IPS-11a (cell line): ENCODE measurements around the gene ARHGEF10L.
"Not testable (repeated sequence)": the region's sequence is repeated elsewhere in the genome, so short reads cannot be mapped to it uniquely, and the experiment has no call there.

Experiments used
- H3K4me3 ChIP-seq: one replicate; pipeline ENCODE4 v1.5.1; 2013; ENCODE audit warnings: low read depth, low read length, control low read depth

ARHGEF10L gene

GRCh38 chr1:17539477-17540254, at the start of gene ARHGEF10L:
Gene ARHGEF10L, plus strand, starts transcription at chr1:17539698. Its CDS starts 40,898 bp downstream, at chr1:17580596.
- H3K4me3 ChIP-seq = peak within 1 kb of the TSS; percentile 77

DNA sequence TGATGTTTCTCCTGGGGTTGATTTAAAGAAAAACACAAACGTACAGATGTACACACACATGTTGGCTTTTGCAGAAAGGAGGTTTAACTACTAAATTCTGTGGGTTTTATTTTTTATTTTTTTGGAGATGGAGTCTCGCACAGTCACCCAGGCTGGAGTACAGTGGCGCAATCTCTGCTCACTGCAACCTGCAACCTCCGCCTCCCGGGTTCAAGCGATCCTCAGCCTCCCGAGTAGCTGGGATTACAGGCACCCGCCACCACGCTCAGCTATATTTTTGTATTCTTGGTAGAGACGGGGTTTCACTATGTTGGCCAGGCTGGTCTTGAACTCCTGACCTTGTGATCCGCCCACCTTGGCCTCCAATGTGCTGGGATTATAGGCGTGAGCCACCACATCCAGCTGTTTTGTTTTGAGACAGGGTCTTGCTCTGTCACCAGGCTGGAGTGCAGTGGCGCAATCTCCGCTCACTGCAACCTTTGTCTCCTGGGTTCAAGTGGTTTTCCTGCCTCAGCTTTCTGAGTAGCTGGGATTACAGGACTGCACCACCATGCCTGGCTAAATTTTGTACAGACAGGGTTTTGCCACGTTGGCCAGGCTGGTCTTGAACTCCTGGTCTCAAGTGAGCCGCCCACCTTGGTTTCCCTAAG, 49.6 kb upstream of the ARHGEF10L start:
- not testable (repeated sequence) for H3K4me3 ChIP-seq

DNA sequence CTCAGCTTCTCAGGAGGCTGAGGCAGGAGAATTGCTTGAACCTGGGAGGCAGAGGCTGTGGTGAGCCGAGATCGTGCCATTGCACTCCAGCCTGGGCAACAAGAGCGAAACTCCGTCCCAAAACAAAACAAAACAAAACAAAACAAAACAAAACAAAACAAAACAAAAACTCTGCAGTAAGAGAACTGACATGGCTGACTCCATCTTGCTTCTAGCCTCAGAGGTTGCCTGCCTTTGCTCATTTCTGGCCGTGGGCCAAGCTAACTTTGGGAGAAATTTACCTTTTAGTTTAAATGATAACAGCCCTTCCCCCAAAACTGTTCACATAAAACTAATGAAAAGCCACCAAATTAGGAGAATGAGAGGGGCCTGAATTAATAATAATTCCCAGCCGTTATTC, 48.8 kb upstream of the ARHGEF10L start:
- H3K4me3 ChIP-seq = not testable (repeated sequence)

GRCh38 chr1:17494114-17494729, 45.3 kb upstream of the ARHGEF10L start:
- H3K4me3 ChIP-seq = no peak overlapping the region

- H3K4me3 ChIP-seq = no peak overlapping the region
Measured at GRCh38 chr1:17496419-17496818, 43.1 kb upstream of the ARHGEF10L start.

DNA sequence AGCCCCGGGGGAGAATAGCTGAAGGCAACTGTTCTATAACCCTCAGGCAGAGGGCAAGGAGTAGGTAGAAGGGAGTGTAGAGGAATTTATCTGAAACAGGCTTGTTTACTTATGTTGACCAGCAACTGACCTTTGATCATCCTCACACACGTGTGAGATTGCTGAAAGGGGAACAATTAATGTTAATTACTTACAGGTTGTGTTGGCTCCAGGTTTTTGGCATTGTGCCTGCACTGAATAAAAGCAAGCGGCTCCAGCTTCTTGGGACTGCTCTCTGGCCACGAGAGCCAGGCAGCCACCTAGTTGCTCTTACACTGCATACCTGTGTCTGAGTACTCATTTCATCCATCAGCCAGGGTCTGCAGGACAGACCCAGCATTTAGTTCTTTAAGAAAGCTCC, 41.3 kb upstream of the ARHGEF10L start:
- H3K4me3 ChIP-seq = no peak overlapping the region

DNA sequence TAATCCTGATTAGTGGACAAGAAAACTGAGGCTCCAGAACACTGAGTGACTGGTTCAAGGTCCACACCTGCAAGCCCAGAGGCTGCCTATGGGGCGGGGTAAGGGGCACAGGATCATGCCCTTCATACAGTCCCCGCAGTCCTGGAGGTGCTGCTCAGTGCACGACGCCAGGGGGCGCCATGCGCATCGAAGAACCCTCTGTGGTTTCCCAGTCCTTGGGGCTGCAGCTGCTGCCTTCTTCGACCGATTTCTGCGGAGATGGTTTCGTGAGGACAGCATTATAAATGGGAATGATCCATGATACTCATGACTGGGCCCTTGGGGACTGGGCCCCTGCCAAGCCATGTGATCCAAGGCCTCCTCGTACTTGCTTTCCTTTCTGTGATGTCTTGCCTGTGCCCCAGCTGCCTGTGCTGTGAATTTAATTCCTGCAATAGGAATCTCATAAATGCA, 37.1 kb upstream of the ARHGEF10L start:
- no peak overlapping the region for H3K4me3 ChIP-seq

- no peak overlapping the region for H3K4me3 ChIP-seq
Measured at GRCh38 chr1:17503146-17503545, 36.4 kb upstream of the ARHGEF10L start.

GRCh38 chr1:17507200-17507599, 32.3 kb upstream of the ARHGEF10L start:
- H3K4me3 ChIP-seq = not testable (repeated sequence)

DNA sequence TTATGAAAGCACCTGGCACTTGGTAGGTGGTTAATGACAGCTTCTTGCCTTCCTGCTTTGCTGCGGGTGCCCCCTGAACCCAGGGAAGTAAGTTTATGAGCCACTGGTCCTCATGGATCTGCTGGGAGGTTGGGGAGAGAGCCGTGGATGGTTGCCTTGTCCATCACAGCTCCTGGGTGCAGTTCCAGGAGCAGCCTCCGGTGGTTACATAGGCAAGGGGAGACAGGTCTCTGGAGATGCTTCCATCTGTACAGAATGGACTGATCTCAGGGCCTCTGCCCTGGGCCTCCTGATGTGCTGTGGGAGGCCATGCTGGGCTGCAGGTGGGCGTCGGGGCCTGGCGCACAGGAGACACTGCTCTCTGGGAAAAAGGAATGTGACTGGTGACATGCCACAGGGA, 31.6 kb upstream of the ARHGEF10L start:
- no peak overlapping the region for H3K4me3 ChIP-seq

- no peak overlapping the region for H3K4me3 ChIP-seq
Measured at GRCh38 chr1:17509363-17509762, 30.1 kb upstream of the ARHGEF10L start.

- H3K4me3 ChIP-seq = no peak overlapping the region
Measured at GRCh38 chr1:17510138-17510537, 29.4 kb upstream of the ARHGEF10L start.

- H3K4me3 ChIP-seq = no peak overlapping the region
Measured at GRCh38 chr1:17511188-17511587, 28.3 kb upstream of the ARHGEF10L start.

GRCh38 chr1:17513131-17513530, 26.4 kb upstream of the ARHGEF10L start:
- no peak overlapping the region for H3K4me3 ChIP-seq

DNA sequence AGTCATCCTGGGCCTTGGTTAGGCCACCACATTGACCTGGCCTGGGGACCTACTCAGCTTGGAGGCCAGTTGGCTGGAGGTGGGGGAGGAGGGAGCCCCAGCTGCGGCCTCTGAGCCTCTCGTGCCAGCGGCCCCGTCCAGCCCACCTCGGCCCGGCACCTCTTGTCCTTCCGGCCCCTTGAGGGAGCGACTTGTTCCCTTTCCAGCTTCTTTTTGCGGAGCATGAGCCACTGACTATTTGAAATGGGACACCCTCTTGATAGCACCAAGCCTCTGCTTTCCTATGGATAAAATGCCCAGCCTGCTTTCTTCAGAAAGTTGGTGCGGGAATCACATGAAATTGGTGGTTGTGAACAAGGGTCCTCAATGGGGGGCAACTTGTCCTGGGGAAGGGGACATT, 24.7 kb upstream of the ARHGEF10L start:
- no peak overlapping the region for H3K4me3 ChIP-seq

DNA sequence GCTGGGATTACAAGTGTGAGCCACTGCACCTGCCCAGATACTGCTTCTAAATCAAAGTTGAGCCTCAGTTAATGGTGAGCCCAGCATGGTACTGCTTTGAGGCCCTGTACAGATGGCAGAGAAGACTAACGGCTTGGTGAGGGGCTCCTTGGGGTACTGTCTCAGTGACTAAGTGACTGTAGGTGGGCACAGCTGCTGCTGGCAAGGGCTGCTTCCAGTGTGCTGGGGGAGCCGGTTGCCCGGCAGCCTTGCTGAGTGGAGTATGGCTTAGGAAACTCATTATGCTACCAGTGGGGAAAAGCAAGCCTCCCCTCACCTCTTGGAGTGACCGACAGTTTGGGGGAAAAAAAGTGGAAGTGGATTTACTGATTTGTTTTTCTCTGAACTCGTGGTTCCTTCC, 23.6 kb upstream of the ARHGEF10L start:
- H3K4me3 ChIP-seq = no peak overlapping the region

DNA sequence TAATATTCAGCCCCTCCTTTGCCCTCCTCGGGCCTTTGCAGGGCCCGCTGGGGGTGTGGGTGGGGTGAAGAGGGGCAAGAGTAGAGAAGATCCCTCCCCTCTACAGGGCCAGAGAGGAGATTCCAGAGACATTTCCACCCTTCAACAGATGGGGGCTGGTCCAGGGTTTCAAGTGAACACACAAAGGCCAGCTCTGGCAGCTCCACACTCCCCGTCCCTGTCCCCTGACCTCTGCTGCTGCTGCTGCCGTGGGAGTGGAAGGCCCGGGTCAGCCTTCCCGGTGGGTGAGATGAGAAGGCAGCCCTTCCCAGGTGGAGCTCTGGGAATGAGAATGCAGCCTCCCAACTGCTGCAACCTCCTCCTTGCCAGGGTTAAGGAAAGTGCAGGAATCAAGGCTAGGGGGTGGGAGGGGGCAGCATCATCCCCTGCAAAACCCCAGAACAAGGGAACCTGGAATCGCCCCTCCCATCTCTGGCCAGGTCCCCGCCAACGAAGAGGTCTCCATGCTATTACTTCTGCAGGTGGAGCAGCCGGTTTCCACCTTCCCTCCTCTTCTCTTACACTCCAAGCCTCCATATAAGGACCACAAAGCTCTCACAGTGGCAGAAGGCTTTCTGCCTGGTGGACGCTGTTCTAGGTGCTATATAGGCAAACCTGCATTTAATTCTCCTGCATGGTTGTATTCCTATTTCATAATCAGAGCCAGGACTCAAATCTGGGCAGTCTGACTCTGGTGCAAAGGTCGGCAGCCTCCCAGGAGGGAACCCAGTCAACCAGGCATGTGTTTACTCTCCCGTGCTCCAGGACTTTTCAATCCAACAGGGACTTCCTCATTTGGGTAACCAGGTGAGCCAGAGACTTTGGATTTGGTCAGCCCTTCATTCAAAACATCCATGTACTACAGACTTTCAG, 22.9 kb upstream of the ARHGEF10L start:
- no peak overlapping the region for H3K4me3 ChIP-seq

- no peak overlapping the region for H3K4me3 ChIP-seq
Measured at GRCh38 chr1:17520041-17520440, 19.5 kb upstream of the ARHGEF10L start.

DNA sequence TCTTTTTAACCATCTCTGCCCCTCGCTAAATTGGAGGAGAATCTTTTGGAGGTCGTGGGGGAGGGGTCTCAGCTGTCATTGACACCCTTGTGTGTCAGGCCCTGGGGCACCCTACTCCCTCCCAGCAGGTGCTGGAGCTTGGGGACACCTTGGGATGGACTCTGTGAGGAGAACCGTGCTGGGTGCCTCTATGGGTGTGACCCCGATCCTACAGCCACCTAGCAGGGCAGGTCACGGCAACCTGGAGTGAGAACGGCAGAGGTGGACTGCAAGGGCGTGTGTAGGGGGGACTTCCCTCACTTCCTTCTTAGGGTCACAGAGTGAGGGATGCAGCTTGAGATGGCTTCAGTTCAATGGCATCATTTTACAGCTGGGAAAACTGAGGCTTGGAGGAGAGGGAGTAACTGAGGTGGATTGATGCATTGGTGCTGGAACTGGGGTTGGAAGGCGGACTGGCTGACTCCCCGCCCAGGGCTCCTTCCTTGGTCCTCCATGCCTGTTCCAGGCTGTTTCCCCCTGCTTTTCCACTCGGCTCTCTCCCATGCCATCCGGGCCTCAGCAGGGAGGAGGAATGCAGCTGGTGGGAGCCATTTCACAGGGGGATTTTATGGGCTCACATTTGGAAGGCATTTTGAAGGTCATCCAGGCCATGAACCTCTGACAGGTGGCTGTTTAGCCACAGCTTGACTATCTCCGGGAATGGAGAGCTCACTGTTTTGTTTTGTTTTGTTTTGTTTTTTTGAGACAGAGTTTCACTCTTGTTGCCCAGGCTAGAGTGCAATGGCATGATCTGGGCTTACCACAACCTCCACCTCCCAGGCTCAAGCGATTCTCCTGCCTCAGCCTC, 18.8 kb upstream of the ARHGEF10L start:
- no peak overlapping the region for H3K4me3 ChIP-seq
